Activated T-cell treated with anti-CD3 and anti-CD28 coated beads, Interleukin-2, amount 50 U/mL, for 1 hour (primary cell): ENCODE measurements around the gene DZIP1L.

Source experiments
- DNase-seq: peaks from one replicate; pipeline ENCODE4 v3.0.0-alpha.2; 2020

The DZIP1L gene

GRCh38 chr3:138030734-138031280 lies 84.6 kb downstream of the DZIP1L start:
- no peak for DNase-seq

GRCh38 chr3:138027821-138028220 lies 87.6 kb downstream of the DZIP1L start:
- DNase-seq = no peak

- DNase-seq = no peak
Observed at GRCh38 chr3:138025553-138025952, 89.9 kb downstream of the DZIP1L start.

- no peak for DNase-seq
Observed at GRCh38 chr3:138023754-138024153, 91.7 kb downstream of the DZIP1L start.

- DNase-seq = no peak
Observed at GRCh38 chr3:138019281-138020069, 95.9 kb downstream of the DZIP1L start.

- no peak for DNase-seq
Observed at GRCh38 chr3:138016065-138016464, 99.3 kb downstream of the DZIP1L start.

GRCh38 chr3:138012526-138012925 lies 102.9 kb downstream of the DZIP1L start:
- no peak for DNase-seq
